ENCODE data around the gene CLN6. TPM values are rescaled to one million over a fixed set of nuclear protein-coding genes. Genes with fewer than 3 reads are reported as not detected.
"Not testable (repeated sequence)": the region's sequence is repeated elsewhere in the genome, so short reads cannot be mapped to it uniquely, and the experiment has no call there.

Gene CLN6
- total RNA-seq, 1 donor, result 15.2 TPM

DNA sequence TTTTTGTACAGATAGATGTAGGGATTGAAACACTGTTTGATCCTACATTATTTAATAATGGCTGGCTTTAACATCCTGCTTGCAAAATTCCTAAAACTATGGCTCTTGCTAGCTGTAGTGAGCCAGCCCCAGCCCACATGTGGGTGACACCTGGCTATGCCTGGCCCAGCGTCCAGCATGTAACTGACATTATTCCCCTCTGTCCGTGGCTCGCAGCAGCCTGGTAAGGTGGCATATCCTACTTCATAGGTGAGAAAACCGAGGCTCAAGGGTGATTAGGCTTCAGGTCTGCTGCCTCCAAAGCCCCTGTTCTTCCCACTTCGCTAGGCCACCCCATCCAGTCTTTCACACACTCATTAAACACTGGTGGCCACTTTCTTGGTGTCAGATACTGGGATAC is 26.0 kb downstream of the CLN6 start:
- Histone ChIP-seq H3K79me2 (ENCODE audit: insufficient read depth, low read length) (no peaks in the 10 kb centered on the region), H3K4me3 (ENCODE audit: insufficient read depth, low read length) (no peak overlapping the region), H4K20me1 (ENCODE audit: insufficient read depth, low read length) (peaks cover 9% of the 10 kb centered on the region), H3K4me1 (ENCODE audit: insufficient read depth, low read length) (peaks cover 6% of the 10 kb centered on the region), H3K27ac (ENCODE audit: low read depth, low read length) (no peak overlapping the region), H3K27me3 (ENCODE audit: insufficient read depth, low read length) (no peaks in the 10 kb centered on the region), H3K9me3 (ENCODE audit: low read depth, low read length) (no peaks in the 10 kb centered on the region), H3K36me3 (ENCODE audit: insufficient read depth, low read length) (no peaks in the 10 kb centered on the region), H2AFZ (ENCODE audit: low read length) (no peak overlapping the region), H3K4me2 (ENCODE audit: insufficient read depth, low read length) (no peak overlapping the region)
- no peak for TF ChIP-seq CTCF (IDR thresholded peaks at IDR 0.05; ENCODE audit: extremely low read depth, low read depth, low read length)
- DNase-seq (ENCODE audit: insufficient read length, low spot score, missing footprints), result no peak

DNA sequence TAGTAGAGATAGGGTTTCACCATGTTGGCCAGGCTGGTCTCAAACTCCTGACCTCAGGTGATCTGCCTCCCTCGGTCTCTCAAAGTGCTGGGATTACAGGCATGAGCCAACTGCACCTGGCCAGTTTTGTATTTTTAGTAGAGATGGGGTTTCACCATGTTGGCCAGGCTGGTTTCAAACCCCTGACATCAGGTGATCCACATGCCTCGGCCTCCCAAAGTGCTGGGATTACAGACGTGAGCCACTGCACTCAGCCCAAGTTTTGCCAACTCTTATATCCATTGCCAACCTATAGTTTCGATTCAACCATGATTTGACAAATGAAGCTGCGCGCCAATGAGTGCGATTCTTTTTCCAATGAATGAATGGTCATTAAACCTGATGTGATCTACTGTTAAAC is 26.5 kb downstream of the CLN6 start:
- H3K27ac ChIP-seq (ENCODE audit: low read depth, low read length); H3K4me2 ChIP-seq (ENCODE audit: insufficient read depth, low read length); H3K36me3 ChIP-seq (ENCODE audit: insufficient read depth, low read length); H4K20me1 ChIP-seq (ENCODE audit: insufficient read depth, low read length); H3K27me3 ChIP-seq (ENCODE audit: insufficient read depth, low read length); H3K4me3 ChIP-seq (ENCODE audit: insufficient read depth, low read length); DNase-seq (ENCODE audit: insufficient read length, low spot score, missing footprints); H3K9me3 ChIP-seq (ENCODE audit: low read depth, low read length); H3K4me1 ChIP-seq (ENCODE audit: insufficient read depth, low read length); H2AFZ ChIP-seq (ENCODE audit: low read length); H3K79me2 ChIP-seq (ENCODE audit: insufficient read depth, low read length): not testable (repeated sequence)

- H3K4me3 ChIP-seq (ENCODE audit: insufficient read depth, low read length), result no peak overlapping the region
- H2AFZ ChIP-seq (ENCODE audit: low read length), result no peak overlapping the region
- H4K20me1 ChIP-seq (ENCODE audit: insufficient read depth, low read length), result peaks cover 13% of the 10 kb centered on the region
- no peak for DNase-seq (ENCODE audit: insufficient read length, low spot score, missing footprints)
- H3K9me3 ChIP-seq (ENCODE audit: low read depth, low read length), result no peaks in the 10 kb centered on the region
- no peak for TF ChIP-seq CTCF (IDR thresholded peaks at IDR 0.05; ENCODE audit: extremely low read depth, low read depth, low read length)
- no peak overlapping the region for H3K27ac ChIP-seq (ENCODE audit: low read depth, low read length)
- H3K4me2 ChIP-seq (ENCODE audit: insufficient read depth, low read length), result no peak overlapping the region
- peaks cover 3% of the 10 kb centered on the region for H3K36me3 ChIP-seq (ENCODE audit: insufficient read depth, low read length)
- H3K4me1 ChIP-seq (ENCODE audit: insufficient read depth, low read length), result peaks cover 6% of the 10 kb centered on the region
- no peaks in the 10 kb centered on the region for H3K27me3 ChIP-seq (ENCODE audit: insufficient read depth, low read length)
- no peaks in the 10 kb centered on the region for H3K79me2 ChIP-seq (ENCODE audit: insufficient read depth, low read length)
Observed at GRCh38 chr15:68201879-68202261, 27.7 kb downstream of the CLN6 start.

- DNase-seq (ENCODE audit: insufficient read length, low spot score, missing footprints), result no peak
- no peak overlapping the region for H3K27ac ChIP-seq (ENCODE audit: low read depth, low read length)
- no peak overlapping the region for H3K4me2 ChIP-seq (ENCODE audit: insufficient read depth, low read length)
- no peaks in the 10 kb centered on the region for H3K27me3 ChIP-seq (ENCODE audit: insufficient read depth, low read length)
- H2AFZ ChIP-seq (ENCODE audit: low read length), result no peak overlapping the region
- peaks cover 6% of the 10 kb centered on the region for H3K4me1 ChIP-seq (ENCODE audit: insufficient read depth, low read length)
- no peak overlapping the region for H3K4me3 ChIP-seq (ENCODE audit: insufficient read depth, low read length)
- peaks cover 9% of the 10 kb centered on the region for H4K20me1 ChIP-seq (ENCODE audit: insufficient read depth, low read length)
- TF ChIP-seq CTCF (IDR thresholded peaks at IDR 0.05; ENCODE audit: extremely low read depth, low read depth, low read length), result no peak
- no peaks in the 10 kb centered on the region for H3K9me3 ChIP-seq (ENCODE audit: low read depth, low read length)
- peaks cover 3% of the 10 kb centered on the region for H3K36me3 ChIP-seq (ENCODE audit: insufficient read depth, low read length)
- H3K79me2 ChIP-seq (ENCODE audit: insufficient read depth, low read length), result no peaks in the 10 kb centered on the region
Observed at GRCh38 chr15:68201153-68201878, 28.2 kb downstream of the CLN6 start.
